PFSK-1 (cell line): ENCODE data around the gene ARID3A.

Experiments used
- POLR2AphosphoS5 ChIP-seq: IDR thresholded peaks from 2 replicates; pipeline ENCODE4 v1.6.1; 2012; ENCODE audit warnings: low read depth, mild to moderate bottlenecking, control low read depth, low read length, moderate library complexity
- SIN3A ChIP-seq: IDR thresholded peaks from 2 replicates; pipeline ENCODE4 v1.6.1; 2012; ENCODE audit warnings: mild to moderate bottlenecking, low read length, moderate library complexity, borderline replicate concordance; ENCODE audit not compliant: insufficient read depth
- TAF1 ChIP-seq: IDR thresholded peaks from 2 replicates; pipeline ENCODE4 v1.6.1; 2012; ENCODE audit warnings: low read length, control low read depth, borderline replicate concordance; ENCODE audit not compliant: insufficient read depth

DNA sequence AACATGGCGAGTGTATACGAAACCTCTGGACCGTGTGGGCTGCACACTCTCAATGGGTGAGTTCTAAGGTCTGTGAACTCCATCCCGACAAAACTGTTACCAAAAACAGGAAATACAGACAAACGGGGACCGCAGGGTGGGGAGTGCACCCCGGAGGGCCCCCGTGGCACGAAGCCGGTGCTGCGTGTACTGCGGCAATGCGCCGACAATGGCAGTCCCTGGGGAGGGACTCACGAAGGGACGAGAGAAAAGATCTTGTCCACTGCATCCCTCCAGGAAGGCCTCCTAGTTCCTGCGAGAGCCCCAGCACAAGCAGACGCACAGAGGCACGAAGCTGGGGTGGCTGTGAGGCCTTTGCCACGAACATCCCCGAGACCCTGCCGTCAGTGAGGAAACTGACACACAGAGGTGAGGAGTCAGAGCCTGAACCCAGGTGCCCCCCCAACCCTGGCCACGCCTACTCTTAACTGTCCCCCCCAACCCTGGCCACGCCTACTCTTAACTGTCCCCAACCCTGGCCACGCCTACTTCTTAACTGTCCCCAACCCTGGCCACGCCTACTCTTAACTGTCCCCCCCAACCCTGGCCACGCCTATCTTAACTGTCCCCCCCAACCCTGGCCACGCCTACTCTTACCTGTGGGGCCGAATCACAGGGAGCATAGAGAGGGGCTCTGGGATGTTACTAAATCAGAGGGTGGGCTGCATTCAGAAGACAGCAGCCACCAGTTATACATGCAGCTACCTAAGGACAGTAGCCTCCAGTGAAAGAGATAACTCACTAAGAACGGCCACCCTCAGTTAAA is 37.1 kb upstream of the ARID3A start:
- no peak for TF ChIP-seq TAF1
- no peak for TF ChIP-seq POLR2AphosphoS5
- TF ChIP-seq SIN3A = no peak
